Measurements from ENCODE around the gene SAA4.
A peak's percentile ranks its signal among the peaks of the same experiment; 100 is the strongest.
"Not testable (repeated sequence)": the region's sequence is repeated elsewhere in the genome, so short reads cannot be mapped to it uniquely, and the experiment has no call there.

SAA4 gene

GRCh38 chr11:18264035-18264434 is 27.4 kb upstream of the SAA4 start:
- no peak overlapping the region for H3K4me3 Mint-ChIP-seq
- no peaks in the 10 kb centered on the region for H3K9me3 Mint-ChIP-seq
- DNase-seq (ENCODE audit: low spot score in 2 of 2) (no peak), ATAC-seq (replicated peaks; ENCODE audit: extremely low read depth, poor library complexity, severe bottlenecking) (no peak)
- no peaks in the 10 kb centered on the region for H3K27me3 Mint-ChIP-seq
- no peaks in the 10 kb centered on the region for H3K36me3 Mint-ChIP-seq (ENCODE audit: insufficient read depth)
- H3K4me1 Mint-ChIP-seq = peaks cover 14% of the 10 kb centered on the region
- H3K27ac Mint-ChIP-seq (ENCODE audit: low read depth) = peak overlapping the region; percentile 16

- H3K27me3 Mint-ChIP-seq; H3K9me3 Mint-ChIP-seq; H3K36me3 Mint-ChIP-seq (ENCODE audit: insufficient read depth); DNase-seq (ENCODE audit: low spot score in 2 of 2); H3K4me3 Mint-ChIP-seq; ATAC-seq (replicated peaks; ENCODE audit: extremely low read depth, poor library complexity, severe bottlenecking); H3K27ac Mint-ChIP-seq (ENCODE audit: low read depth): not testable (repeated sequence)
- H3K4me1 Mint-ChIP-seq = peaks cover 10% of the 10 kb centered on the region
These were observed 26.2 kb upstream of the SAA4 start for GRCh38 chr11:18262681-18263350.

- H3K27me3 Mint-ChIP-seq = no peaks in the 10 kb centered on the region
- no peaks in the 10 kb centered on the region for H3K36me3 Mint-ChIP-seq (ENCODE audit: insufficient read depth)
- DNase-seq (ENCODE audit: low spot score in 2 of 2) (no peak), ATAC-seq (replicated peaks; ENCODE audit: extremely low read depth, poor library complexity, severe bottlenecking) (no peak)
- H3K4me3 Mint-ChIP-seq = no peak overlapping the region
- H3K9me3 Mint-ChIP-seq = no peaks in the 10 kb centered on the region
- no peak overlapping the region for H3K27ac Mint-ChIP-seq (ENCODE audit: low read depth)
- H3K4me1 Mint-ChIP-seq = peaks cover 6% of the 10 kb centered on the region
These were observed 25.1 kb upstream of the SAA4 start for GRCh38 chr11:18261721-18262120.

GRCh38 chr11:18259259-18259658 is 22.7 kb upstream of the SAA4 start:
- no peak overlapping the region for H3K27ac Mint-ChIP-seq (ENCODE audit: low read depth)
- ATAC-seq (replicated peaks; ENCODE audit: extremely low read depth, poor library complexity, severe bottlenecking) (no peak), DNase-seq (ENCODE audit: low spot score in 2 of 2) (no peak)
- H3K4me1 Mint-ChIP-seq = no peaks in the 10 kb centered on the region
- no peaks in the 10 kb centered on the region for H3K27me3 Mint-ChIP-seq
- no peak overlapping the region for H3K4me3 Mint-ChIP-seq
- H3K9me3 Mint-ChIP-seq = no peaks in the 10 kb centered on the region
- H3K36me3 Mint-ChIP-seq (ENCODE audit: insufficient read depth) = no peaks in the 10 kb centered on the region

GRCh38 chr11:18254781-18255361 is 18.3 kb upstream of the SAA4 start:
- H3K4me1 Mint-ChIP-seq = no peaks in the 10 kb centered on the region
- no peaks in the 10 kb centered on the region for H3K27me3 Mint-ChIP-seq
- no peak overlapping the region for H3K27ac Mint-ChIP-seq (ENCODE audit: low read depth)
- no peaks in the 10 kb centered on the region for H3K36me3 Mint-ChIP-seq (ENCODE audit: insufficient read depth)
- no peaks in the 10 kb centered on the region for H3K9me3 Mint-ChIP-seq
- no peak overlapping the region for H3K4me3 Mint-ChIP-seq
- no peak for ATAC-seq (replicated peaks; ENCODE audit: extremely low read depth, poor library complexity, severe bottlenecking)
- no peak for DNase-seq (ENCODE audit: low spot score in 2 of 2)

GRCh38 chr11:18253778-18254338 is 17.3 kb upstream of the SAA4 start:
- H3K27ac Mint-ChIP-seq (ENCODE audit: low read depth) = no peak overlapping the region
- DNase-seq (ENCODE audit: low spot score in 2 of 2) = no peak
- H3K9me3 Mint-ChIP-seq = no peaks in the 10 kb centered on the region
- no peaks in the 10 kb centered on the region for H3K36me3 Mint-ChIP-seq (ENCODE audit: insufficient read depth)
- H3K4me3 Mint-ChIP-seq = no peak overlapping the region
- H3K27me3 Mint-ChIP-seq = no peaks in the 10 kb centered on the region
- no peak for ATAC-seq (replicated peaks; ENCODE audit: extremely low read depth, poor library complexity, severe bottlenecking)
- H3K4me1 Mint-ChIP-seq = no peaks in the 10 kb centered on the region

GRCh38 chr11:18253233-18253632 is 16.6 kb upstream of the SAA4 start:
- ATAC-seq (replicated peaks; ENCODE audit: extremely low read depth, poor library complexity, severe bottlenecking) = no peak
- Mint-ChIP-seq H3K4me1 (no peaks in the 10 kb centered on the region), H3K9me3 (no peaks in the 10 kb centered on the region), H3K36me3 (ENCODE audit: insufficient read depth) (no peaks in the 10 kb centered on the region), H3K27me3 (no peaks in the 10 kb centered on the region), H3K4me3 (no peak overlapping the region), H3K27ac (ENCODE audit: low read depth) (no peak overlapping the region)
- DNase-seq (ENCODE audit: low spot score in 2 of 2) = no peak

- Mint-ChIP-seq H3K9me3 (no peaks in the 10 kb centered on the region), H3K4me1 (peaks cover 18% of the 10 kb centered on the region), H3K4me3 (no peak within 1 kb of the TSS), H3K27me3 (no peaks in the 10 kb centered on the region), H3K27ac (ENCODE audit: low read depth) (no peak within 1 kb of the TSS), H3K36me3 (ENCODE audit: insufficient read depth) (peaks cover 2% of the 10 kb centered on the region)
- no peak for ATAC-seq (replicated peaks; ENCODE audit: extremely low read depth, poor library complexity, severe bottlenecking)
- DNase-seq (ENCODE audit: low spot score in 2 of 2) = no peak
These were observed 12.0 kb upstream of the SAA4 start, which contains the start of gene SAA2 for GRCh38 chr11:18248561-18248960. SAA2 (minus strand) TSS chr11:18248668; CDS start chr11:18248011, 657 bp downstream.

GRCh38 chr11:18247191-18247581 is 10.6 kb upstream of the SAA4 start:
- DNase-seq (ENCODE audit: low spot score in 2 of 2); H3K9me3 Mint-ChIP-seq; H3K27me3 Mint-ChIP-seq; H3K36me3 Mint-ChIP-seq (ENCODE audit: insufficient read depth); ATAC-seq (replicated peaks; ENCODE audit: extremely low read depth, poor library complexity, severe bottlenecking): not testable (repeated sequence)
- Mint-ChIP-seq H3K27ac (ENCODE audit: low read depth) (peak overlapping the region; percentile 92), H3K4me1 (peaks cover 18% of the 10 kb centered on the region), H3K4me3 (peak overlapping the region; percentile 79)

- not testable (repeated sequence) for H3K36me3 Mint-ChIP-seq (ENCODE audit: insufficient read depth); H3K9me3 Mint-ChIP-seq; DNase-seq (ENCODE audit: low spot score in 2 of 2); H3K27me3 Mint-ChIP-seq
- ATAC-seq (replicated peaks; ENCODE audit: extremely low read depth, poor library complexity, severe bottlenecking) = peak; percentile 83
- Mint-ChIP-seq H3K27ac (ENCODE audit: low read depth) (peak overlapping the region; percentile 92), H3K4me1 (peaks cover 18% of the 10 kb centered on the region), H3K4me3 (peak overlapping the region; percentile 79)
These were observed 10.0 kb upstream of the SAA4 start for GRCh38 chr11:18246379-18247190.

GRCh38 chr11:18245396-18245795 is 8.8 kb upstream of the SAA4 start:
- Mint-ChIP-seq H3K27ac (ENCODE audit: low read depth) (no peak overlapping the region), H3K9me3 (no peaks in the 10 kb centered on the region), H3K4me3 (no peak overlapping the region), H3K27me3 (peaks cover 8% of the 10 kb centered on the region), H3K36me3 (ENCODE audit: insufficient read depth) (peaks cover 3% of the 10 kb centered on the region), H3K4me1 (peaks cover 18% of the 10 kb centered on the region)
- ATAC-seq (replicated peaks; ENCODE audit: extremely low read depth, poor library complexity, severe bottlenecking) (no peak), DNase-seq (ENCODE audit: low spot score in 2 of 2) (no peak)

- Mint-ChIP-seq H3K4me1 (peaks cover 18% of the 10 kb centered on the region), H3K27ac (ENCODE audit: low read depth) (no peak overlapping the region), H3K4me3 (no peak overlapping the region)
These were observed 7.3 kb upstream of the SAA4 start for GRCh38 chr11:18243783-18244362.

More at GRCh38 chr11:18243783-18244362, 7.3 kb upstream of the SAA4 start:
- H3K36me3 Mint-ChIP-seq (ENCODE audit: insufficient read depth) = peaks cover 3% of the 10 kb centered on the region
- H3K9me3 Mint-ChIP-seq = no peaks in the 10 kb centered on the region
- DNase-seq (ENCODE audit: low spot score in 2 of 2) (peak; percentile 48 to 64), ATAC-seq (replicated peaks; ENCODE audit: extremely low read depth, poor library complexity, severe bottlenecking) (no peak)
- peaks cover 23% of the 10 kb centered on the region for H3K27me3 Mint-ChIP-seq

Data from central memory CD8-positive, alpha-beta T cell (primary cell).